NCI-H2107 treated with DMSO at 0.1 percent for 48 hours (cell line): Measurements from ENCODE around the gene OR6B2.

Experiments used
- DNase-seq: peaks from one replicate; lab custom pipeline; 2025; ENCODE audit not compliant: unreplicated experiment; lab: John Stamatoyannopoulos, UW

OR6B2 gene

DNA sequence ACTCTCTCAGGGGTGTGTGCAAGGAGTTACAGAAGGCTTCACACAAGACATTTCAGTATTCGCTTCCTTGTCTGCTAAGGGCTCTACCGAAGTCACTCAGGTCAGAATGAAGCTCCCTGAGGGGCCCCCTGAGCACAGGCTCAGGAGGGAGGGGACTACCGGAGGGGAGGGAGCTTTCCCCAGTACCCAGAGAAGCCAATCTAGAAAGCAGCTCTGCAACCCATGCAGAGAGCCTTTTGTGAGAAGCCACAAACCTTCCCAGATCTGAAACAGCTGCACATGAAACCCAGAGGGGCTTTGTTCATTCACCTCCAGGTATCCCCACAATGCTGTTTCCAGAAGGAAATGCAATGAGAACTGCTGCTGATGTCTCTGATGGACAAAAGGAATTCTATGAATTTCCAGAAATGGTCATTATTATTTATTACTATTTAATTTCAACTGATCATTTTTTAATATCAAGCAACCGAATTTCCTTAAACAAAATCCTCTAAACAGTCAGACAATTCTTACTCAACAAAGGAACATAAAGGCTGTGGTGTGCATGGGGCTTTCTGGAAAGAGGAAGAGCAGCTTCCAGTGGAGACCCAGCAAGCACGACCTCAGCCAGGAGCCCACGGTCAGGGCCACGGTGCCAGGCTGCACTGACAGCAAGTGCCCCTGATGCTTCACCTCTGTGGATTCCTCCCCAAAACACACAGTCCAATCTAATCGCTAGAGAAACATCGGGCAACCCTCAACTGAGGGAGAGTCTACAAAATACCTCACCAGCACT is 47.0 kb downstream of the OR6B2 start:
- no peak for DNase-seq
